ENCODE measurements around the gene TRIM22.
"Not testable (repeated sequence)": the region's sequence is repeated elsewhere in the genome, so short reads cannot be mapped to it uniquely, and the experiment has no call there.

TRIM22 gene, protein sequence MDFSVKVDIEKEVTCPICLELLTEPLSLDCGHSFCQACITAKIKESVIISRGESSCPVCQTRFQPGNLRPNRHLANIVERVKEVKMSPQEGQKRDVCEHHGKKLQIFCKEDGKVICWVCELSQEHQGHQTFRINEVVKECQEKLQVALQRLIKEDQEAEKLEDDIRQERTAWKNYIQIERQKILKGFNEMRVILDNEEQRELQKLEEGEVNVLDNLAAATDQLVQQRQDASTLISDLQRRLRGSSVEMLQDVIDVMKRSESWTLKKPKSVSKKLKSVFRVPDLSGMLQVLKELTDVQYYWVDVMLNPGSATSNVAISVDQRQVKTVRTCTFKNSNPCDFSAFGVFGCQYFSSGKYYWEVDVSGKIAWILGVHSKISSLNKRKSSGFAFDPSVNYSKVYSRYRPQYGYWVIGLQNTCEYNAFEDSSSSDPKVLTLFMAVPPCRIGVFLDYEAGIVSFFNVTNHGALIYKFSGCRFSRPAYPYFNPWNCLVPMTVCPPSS

DNA sequence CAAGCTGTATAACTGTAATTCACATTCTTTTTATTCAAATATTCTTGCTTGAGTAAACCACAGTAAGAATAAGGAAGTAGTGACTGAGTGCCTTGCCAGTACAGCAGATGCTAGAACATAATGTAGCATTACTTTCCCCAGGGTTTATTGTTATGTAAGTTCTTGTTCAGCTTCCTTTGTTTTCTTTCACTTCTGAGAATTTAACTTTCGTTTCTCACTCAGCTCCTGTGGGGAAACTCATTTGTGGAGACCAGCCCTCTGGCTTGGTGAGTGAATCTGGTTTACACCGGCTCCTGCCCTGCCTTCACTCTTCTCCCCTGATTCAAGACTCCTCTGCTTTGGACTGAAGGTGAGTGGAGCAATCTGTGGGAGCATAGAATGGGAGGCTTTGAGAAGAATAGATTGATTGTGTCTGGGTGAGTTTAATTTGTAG, at the start of gene TRIM22:
Gene TRIM22 (plus strand): TSS at position 240 of the 433 bp plus-strand sequence. CDS start 6,443 bp downstream, outside the sequence.
- DNase-seq: no peak

DNA sequence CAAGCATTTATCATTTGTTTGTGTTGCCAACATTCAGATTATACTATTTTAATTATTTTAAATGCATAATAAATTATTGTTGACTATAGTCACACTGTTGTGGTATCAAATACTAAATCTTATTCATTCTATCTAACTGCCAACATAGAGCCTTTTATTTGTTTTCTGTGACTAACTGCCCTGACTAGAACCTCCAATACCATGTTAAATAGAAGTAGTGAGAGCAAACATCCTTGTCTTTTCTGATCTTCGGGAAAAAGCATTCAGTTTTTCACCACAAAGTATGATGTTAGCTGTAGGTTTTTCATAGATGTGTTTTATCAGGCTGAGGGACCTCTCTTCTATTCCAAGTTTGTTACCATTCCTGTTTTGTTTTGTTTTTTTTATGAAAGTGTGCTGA, 49.6 kb upstream of the TRIM22 start:
- DNase-seq: no peak

DNA sequence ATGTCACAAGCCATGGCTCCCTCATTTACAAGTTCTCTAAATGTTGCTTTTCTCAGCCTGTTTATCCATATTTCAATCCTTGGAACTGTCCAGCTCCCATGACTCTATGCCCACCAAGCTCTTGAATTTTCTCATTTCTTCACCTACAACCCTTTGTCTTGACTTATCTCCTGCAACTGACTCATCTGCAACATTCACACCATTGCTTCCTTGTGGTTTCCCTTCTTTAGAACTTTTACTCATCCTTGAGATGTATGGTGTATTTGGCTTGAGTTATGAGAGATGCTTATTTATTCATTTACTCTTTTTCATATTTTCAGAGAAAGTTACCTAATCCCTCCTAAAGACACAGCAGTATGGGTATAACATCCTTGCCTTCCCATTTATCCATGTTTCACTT, 46.0 kb upstream of the TRIM22 start:
- no peak for DNase-seq

DNA sequence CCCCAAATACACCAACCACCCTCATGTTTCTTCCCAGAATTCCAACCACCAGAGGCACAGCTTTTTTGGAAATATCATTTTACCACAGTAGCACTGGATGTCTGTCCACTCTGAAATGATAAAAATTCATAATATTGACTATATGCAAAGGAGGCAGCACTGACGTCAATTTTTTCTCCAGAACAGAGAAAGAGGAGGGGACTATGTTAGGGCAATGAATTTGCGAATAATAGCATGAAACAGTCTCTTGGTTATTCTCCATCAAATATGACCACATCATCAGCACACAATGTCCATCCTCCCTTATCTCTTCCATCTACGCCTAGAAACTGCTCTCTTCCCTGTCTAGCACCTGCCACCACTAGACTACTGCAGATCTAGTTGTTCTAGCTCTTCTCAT, 43.5 kb upstream of the TRIM22 start:
- DNase-seq: no peak

DNA sequence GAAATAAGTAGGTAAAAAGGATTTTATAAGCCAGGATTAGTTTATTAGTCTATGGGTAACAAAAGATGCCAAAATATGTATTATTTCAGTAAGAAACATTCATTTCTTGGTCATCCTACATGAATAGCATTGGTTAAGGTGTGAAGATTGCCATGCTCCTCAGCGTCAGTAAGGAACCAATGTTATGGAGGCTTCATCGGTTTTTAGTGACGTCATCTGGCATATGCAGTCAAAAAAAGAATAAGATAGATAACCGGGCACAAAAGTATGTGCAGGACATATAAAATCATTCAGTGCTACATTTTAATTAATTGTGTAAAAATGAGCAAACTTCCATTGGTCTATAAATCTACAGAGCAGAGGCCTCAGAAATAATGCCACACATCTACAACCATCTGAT, 34.1 kb upstream of the TRIM22 start:
- DNase-seq: no peak

DNA sequence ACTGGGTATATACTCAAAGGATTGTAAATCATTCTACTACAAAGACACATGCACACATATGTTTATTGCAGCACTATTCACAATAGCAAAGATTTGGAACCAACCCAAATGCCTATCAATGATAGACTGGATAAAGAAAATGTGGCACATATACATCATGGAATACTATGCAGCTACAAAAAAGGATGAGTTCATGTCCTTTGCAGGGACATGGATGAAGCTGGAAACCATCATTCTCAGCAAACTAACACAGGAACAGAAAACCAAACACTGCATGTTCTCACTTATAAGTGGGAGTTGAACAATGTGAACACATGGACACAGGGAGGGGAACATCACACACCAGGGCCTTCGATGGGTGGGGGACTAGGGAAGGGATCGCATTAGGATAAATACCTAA, 32.6 kb upstream of the TRIM22 start:
- not testable (repeated sequence) for DNase-seq

DNA sequence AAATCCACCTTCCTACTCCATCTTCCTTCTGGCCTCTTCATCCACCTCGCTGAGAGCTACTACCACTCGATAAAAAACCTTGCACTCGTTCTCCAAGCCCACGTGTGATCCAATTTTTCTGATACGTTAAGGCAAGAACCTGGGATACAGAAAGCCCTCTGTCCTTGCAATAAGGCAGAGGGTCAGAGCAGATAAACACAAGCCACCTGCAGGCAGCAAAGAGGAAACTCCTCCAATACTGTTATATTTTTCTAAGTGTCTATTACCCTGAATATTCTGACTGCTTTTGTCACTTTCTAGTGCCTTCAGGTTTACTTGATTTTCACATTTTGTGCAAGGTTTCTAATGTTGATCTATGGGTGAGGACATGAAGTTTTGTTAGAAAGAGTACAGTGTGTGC, 31.3 kb upstream of the TRIM22 start:
- no peak for DNase-seq

DNA sequence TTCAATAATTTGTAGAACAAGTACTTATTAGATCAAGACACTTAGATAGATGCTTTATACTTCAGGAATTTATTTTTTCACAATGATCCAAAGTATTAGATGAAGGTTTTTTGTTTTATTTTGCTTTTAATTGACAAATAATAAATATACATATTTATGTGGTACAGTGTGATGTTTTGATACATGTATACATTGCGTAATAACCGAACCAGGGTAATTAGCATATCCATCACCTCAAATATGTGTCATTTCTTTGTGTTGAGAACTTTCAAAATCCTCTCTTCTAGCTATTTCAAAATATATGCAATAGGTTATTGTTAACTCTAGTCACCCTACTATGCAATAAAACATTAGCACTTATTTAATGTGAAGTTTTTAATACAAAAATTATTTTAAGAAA, 26.1 kb upstream of the TRIM22 start:
- no peak for DNase-seq

DNA sequence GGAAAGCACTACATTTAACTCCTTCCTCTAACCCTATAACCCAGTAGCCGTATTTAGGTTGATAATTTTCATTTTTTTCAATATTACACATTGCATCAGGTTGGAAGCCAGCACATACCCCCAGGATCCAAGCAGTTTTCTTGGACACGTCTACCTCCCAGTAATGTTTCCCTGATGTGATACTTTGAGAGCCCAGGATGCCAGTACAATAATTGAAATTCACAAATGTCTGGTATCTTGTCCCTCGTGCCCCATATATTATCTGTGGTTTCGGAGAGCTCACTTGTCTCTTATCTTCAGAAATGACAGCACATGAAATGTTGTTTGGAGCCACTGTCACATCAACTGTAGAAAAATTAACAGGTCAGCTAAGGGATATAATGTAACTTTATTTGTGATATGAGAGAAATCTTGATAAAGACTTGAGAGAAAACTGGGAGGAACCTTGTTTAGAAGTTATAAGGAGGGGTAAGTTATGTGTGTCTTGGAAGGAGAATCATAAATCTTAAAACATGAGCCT, 24.5 kb upstream of the TRIM22 start:
- DNase-seq: no peak

DNA sequence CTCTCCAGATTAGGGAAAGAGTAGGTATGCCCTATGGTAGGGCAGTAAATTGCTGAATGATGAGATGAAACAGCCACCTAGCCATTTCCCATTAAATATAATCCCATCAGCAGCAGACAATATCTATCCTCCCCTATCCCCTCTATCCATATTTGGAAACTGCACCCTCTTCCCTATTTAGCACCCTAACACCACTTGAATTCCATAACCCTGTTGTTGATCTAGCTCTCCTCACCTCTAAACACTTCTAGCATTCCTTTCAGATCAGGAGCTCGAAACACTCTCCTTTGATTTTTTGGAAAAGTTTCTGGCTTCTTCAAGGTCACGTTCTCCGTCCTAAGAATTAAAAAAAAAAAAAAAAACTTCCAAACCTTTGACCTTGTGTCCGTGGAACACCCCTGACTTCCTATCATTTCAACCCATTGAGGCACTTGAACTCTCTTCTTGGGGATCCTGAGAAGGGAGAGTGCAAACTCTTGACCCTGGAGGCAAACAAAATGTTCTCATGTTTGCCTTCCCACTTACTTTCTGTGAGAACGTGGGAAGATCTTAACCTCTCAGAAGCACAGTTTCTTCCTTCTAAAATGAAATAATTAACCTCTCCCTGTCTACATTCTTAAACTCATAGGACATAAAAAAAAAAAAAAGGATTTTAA, 23.7 kb upstream of the TRIM22 start:
- no peak for DNase-seq

DNA sequence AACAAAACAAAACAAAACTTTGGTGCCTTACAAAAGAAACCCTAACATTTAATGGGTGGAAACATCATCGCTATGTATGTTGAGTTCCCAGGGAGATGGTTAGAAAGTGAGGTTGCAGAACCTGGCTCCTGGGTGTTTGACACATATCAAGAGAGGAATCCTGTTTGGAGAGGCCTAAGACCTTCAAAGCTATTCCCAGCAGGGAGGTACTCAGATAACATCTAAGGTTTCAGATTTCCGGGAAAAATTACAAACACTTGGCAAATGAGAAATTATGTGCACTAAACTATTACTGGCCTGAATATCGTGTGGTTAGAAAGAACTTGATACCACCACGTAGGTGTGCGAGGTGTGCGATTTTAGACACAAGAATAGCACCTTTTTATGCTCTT, 23.2 kb upstream of the TRIM22 start:
- DNase-seq: no peak

DNA sequence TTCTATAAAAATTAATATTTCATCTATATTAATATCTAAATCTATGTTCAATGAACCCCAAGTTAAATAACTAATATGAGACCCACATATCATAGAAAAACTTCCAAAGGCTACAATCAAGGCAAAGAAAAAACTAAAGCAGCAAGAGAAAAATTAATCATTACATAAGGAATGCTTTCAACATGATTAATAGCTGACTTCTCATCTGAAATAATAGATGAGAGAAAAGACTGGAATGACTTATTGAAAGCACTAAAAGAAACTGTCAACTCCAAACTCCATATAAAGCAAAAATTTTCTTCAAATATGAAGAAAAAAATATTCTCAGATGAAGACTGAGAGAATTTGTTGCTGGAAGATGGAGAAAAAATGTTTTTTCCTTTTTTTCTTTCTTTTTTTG, 17.8 kb upstream of the TRIM22 start:
- no peak for DNase-seq

DNA sequence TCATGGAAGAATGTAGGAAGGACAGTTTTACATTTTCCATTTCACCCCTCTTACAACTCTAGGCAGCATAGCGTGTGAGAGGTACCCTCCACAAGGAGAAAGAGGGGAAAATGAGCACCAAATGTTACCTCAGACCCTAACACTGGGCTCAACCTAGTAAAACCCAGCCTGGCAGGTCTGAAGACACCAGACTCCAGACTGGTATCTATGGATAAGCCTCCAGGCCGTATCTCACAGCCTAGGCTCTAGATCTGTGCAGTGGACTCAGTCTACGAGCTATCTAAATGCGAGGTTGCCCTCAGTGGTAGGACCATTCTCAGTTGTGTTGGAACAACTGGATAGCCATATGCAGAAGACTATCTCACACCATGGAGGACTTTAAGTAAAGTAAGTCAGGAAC, 15.2 kb upstream of the TRIM22 start:
- DNase-seq: no peak

DNA sequence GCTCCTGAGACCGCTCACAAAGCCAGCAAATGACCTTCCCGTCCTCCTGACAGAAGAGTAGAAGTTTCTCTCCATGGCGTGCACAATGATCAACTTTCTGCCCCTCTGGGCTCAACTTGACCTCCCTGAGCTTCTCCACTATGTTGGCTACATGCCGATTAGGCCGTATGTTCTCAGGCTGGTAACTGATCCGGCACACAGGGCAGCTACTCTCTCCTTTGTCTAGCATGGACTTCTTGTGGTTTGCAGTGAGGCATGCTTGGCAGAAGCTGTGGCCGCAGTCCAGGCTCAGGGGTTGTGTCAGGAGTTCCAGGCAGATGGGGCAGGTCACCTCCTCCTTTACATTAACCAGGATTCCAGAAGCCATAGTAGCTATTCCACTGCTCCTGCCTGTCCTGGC, 9.8 kb upstream of the TRIM22 start:
- no peak for DNase-seq

DNA sequence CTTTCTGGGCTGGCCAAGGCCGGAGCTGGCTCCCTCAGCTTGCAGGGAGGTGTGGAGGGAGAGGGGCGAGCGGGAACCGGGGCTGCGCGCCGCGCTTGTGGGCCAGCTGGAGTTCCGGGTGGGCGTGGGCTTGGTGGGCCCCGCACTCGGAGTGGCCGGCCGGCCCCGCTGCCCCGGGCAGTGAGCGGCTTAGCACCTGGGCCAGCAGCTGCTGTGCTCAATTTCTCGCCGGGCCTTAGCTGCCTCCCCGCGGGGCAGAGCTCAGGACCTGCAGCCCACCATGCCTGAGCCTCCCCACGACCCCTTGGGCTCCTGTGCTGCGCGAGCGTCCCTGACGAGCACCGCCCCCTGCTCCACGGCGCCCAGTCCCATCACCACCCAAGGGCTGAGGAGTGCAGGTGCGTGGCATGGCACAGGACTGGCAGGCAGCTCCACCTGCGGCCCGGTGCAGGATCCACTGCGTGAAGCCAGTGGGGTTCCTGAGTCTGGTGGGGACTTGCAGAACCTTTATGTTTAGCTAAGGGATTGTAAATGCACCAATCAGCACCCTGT, 6.6 kb upstream of the TRIM22 start:
- not testable (repeated sequence) for DNase-seq

DNA sequence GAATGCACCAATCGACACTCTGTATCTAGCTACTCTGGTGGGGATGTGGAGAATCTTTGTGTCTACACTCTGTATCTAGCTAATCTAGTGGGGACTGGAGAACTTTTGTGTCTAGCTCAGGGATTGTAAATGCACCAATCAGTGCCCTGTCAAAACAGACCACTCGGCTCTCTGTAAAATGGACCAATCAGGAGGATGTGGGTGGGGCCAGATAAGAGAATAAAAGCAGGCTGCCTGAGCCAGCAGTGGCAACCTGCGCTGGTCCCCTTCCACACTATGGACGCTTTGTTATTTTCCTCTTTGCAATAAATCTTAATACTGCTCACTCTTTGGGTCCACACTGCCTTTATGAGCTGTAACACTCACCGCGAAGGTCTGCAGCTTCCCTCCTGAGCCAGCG, 6.0 kb upstream of the TRIM22 start:
- DNase-seq: not testable (repeated sequence)

DNA sequence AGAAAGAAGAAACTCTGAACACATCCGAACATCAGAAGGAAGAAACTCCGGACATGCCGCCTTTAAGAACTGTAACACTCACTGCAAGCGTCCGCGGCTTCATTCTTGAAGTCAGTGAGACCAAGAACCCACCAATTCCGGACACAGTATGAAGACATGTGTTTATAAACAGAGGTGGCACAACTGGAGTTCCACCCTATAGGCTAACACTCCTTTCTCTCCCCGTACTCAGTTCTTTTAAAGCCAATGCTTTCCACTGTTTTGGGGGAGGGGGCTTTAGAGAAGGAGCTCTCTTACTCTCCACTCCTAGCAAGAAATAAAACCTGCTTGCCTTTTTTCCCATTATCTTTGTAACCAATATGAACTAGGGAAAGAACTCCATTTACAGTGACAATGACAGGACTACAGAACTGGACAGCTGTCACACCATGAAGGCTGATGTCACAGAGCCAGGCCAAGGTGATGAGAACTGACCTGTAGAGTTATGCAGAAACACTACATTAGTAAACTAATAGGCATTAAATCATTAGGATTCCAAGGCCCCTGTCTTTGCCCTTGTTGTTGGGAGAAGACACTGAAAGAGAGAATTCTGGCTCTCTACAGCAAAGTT, 5.4 kb upstream of the TRIM22 start:
- DNase-seq: no peak

DNA sequence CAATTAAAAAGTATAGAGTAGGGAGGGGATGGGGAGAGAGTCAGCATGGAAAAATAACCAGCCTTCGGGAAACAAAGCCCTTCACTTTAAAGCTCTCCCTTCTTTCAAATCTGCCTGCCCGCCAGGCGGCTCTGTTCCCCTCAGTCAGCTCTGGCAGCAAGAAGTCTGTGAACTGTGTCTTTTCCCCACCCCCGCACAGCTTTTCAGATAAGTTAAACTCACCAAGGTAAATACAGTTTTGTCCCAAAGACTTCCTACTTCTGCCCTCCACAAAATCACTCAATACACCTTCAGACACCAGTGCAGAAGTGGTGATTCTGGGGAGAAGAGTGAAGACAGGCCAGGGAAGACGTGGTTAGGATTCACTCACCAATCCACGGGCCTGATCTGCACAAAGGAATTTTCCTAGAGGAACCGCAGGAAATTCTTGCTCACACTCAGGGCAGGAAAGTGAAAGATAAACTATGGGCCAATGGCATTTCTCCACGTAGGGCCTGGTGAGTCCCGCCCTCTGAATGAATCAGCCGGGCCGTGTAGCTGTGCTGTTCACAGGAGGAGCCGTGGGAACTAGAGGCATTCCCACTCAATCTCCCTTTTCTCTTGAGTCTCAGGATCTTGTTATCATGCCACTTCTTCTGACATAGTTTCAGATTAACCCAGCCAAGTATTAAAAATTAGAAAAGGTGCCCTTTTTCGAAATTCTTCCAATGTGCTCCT, 4.8 kb upstream of the TRIM22 start, which contains the start of gene TRIM5:
Gene TRIM5 (minus strand): TSS at position 429 of the 717 bp plus-strand sequence. CDS start 4,897 bp downstream, outside the sequence.
- DNase-seq: peak; percentile 3

DNA sequence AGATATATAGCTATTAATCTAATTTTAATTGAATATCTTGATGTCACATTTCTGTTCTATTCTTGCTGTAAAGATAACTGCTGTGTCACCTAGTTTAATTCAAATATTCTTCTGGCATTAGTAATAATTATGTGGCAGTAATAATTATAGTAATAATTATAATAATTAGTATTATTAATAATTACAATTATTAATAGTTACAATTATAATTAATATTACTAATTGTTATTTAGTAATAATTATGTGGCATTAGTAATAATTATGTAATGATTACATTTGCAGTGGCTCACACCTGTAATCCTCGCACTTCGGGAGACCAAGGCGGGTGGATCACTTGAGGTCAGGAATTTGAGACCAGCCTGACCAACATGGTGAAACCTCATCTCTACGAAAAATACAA, 3.2 kb upstream of the TRIM22 start:
- no peak for DNase-seq

DNA sequence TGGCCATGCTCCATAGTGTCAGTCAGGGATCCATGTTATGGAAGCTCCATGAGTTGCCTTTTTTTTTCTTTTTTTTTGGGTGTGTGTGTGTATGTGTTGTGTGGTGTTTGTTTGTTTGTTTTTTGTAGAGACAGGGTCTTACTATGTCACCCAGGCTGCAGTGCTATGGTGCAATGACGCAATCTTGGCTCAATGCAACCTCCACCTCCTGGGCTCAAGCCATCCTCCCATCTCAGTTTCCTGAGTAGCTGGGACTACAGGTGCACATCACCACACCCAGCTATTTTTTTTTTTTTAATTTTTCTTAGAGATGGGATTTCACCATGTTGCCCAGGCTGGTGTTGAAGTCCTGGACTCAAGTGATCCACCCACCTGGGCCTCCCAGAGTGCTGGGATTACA, 1.1 kb upstream of the TRIM22 start:
- no peak for DNase-seq

DNA sequence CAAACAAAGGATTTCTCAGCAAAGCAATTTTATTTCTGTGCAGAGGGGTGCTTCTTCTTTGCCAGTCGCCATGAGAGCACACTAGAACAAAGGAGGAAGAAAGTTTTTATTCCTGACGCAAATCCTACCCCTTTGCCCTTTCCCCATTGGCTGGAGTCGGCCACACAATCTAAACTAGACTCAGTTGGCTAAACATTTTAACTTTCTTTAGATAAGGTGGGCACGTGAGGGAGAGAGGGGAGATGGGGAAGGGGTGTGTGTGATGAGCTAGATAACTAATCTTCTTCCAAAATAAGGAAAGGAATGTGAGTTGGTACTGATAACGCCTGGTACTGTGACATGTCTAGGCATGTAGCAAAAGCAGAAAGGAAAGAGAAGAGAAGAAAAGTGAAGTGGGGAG, 626 bp downstream of the TRIM22 start:
- DNase-seq: no peak

DNA sequence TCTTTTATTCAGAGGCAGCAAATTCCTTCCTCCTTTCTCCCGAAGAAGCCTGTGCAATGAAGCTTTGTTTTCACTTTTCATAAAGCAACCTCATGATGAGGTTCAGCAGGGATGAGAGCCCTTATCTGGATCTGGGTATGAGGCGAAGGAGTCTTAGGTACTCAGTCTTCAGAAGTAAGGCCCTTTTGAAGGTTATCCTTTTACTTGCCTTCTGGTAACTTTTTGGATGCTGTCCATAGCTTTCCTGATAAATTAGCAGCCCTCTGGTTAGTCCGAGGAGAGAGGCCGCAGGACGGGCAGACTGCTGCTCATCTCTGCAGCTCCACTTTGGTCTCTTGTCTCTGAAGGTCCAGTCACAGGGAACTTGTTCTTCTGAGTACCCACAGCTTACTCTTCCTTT, 1.1 kb downstream of the TRIM22 start:
- DNase-seq: no peak

All from DMS 273 treated with DMSO at 0.1 percent for 48 hours (cell line).